ENCODE data around the gene RGL2.

DNA sequence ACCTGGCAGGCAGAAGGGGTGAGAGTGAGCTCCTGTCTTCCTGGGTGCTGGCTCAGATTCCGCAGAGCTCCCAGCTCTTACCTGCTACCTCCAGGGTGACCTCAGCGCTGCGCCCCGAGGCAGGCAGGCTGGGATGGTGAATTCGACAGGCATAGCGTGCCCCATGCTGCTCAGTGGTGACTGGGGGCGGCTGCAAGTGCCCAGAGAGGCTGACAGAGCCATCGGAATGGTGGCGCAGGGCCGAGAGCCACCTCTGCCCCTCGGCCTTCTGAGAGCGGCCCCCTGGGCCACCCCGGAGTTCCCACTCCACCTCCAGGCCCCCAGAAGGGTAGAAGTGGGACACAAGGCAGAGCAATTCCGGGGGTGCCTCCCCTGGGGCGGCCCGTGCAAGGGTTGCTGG, 5.5 kb upstream of the RGL2 start:
- TF ChIP-seq, protein P1, sequence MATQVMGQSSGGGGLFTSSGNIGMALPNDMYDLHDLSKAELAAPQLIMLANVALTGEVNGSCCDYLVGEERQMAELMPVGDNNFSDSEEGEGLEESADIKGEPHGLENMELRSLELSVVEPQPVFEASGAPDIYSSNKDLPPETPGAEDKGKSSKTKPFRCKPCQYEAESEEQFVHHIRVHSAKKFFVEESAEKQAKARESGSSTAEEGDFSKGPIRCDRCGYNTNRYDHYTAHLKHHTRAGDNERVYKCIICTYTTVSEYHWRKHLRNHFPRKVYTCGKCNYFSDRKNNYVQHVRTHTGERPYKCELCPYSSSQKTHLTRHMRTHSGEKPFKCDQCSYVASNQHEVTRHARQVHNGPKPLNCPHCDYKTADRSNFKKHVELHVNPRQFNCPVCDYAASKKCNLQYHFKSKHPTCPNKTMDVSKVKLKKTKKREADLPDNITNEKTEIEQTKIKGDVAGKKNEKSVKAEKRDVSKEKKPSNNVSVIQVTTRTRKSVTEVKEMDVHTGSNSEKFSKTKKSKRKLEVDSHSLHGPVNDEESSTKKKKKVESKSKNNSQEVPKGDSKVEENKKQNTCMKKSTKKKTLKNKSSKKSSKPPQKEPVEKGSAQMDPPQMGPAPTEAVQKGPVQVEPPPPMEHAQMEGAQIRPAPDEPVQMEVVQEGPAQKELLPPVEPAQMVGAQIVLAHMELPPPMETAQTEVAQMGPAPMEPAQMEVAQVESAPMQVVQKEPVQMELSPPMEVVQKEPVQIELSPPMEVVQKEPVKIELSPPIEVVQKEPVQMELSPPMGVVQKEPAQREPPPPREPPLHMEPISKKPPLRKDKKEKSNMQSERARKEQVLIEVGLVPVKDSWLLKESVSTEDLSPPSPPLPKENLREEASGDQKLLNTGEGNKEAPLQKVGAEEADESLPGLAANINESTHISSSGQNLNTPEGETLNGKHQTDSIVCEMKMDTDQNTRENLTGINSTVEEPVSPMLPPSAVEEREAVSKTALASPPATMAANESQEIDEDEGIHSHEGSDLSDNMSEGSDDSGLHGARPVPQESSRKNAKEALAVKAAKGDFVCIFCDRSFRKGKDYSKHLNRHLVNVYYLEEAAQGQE (IDR thresholded peaks at IDR 0.05; ENCODE audit: insufficient replicate concordance, low read depth), result no peak
- TF ChIP-seq, protein P2, sequence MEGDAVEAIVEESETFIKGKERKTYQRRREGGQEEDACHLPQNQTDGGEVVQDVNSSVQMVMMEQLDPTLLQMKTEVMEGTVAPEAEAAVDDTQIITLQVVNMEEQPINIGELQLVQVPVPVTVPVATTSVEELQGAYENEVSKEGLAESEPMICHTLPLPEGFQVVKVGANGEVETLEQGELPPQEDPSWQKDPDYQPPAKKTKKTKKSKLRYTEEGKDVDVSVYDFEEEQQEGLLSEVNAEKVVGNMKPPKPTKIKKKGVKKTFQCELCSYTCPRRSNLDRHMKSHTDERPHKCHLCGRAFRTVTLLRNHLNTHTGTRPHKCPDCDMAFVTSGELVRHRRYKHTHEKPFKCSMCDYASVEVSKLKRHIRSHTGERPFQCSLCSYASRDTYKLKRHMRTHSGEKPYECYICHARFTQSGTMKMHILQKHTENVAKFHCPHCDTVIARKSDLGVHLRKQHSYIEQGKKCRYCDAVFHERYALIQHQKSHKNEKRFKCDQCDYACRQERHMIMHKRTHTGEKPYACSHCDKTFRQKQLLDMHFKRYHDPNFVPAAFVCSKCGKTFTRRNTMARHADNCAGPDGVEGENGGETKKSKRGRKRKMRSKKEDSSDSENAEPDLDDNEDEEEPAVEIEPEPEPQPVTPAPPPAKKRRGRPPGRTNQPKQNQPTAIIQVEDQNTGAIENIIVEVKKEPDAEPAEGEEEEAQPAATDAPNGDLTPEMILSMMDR (IDR thresholded peaks at IDR 0.05; ENCODE audit: insufficient read depth, low read length), result no peak
